ENCODE measurements around the gene TMEM126B.
"Not testable (repeated sequence)": the region's sequence is repeated elsewhere in the genome, so short reads cannot be mapped to it uniquely, and the experiment has no call there.

Gene TMEM126B

DNA sequence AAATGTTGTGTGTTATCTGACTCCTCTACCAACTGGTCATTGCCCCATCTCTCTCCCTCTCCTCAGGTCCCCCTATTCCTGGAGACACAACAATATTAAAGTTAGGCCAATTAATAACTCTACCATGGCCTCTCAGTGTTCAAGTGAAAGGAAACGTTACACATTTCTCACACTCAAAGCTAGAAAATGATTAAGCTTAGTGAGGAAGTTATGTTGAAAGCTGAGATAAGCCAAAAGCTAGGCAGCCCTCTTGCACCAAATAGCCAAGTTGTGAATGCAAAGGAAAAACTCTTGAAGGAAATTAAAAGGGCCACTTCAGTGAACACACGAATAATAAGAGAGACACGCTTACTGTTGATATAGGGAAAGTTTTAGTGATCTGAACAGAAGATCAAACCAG is 8.1 kb upstream of the TMEM126B start:
- DNase-seq (ENCODE audit: low spot score in 2 of 2) (no peak), ATAC-seq (ENCODE audit: low read depth) (no peak)
- Mint-ChIP-seq H3K27me3 (no peaks in the 10 kb centered on the region), H3K36me3 (peaks cover 2% of the 10 kb centered on the region), H3K9me3 (no peaks in the 10 kb centered on the region), H3K27ac (no peak overlapping the region), H3K4me3 (no peak overlapping the region), H3K4me1 (peaks cover 3% of the 10 kb centered on the region)

DNA sequence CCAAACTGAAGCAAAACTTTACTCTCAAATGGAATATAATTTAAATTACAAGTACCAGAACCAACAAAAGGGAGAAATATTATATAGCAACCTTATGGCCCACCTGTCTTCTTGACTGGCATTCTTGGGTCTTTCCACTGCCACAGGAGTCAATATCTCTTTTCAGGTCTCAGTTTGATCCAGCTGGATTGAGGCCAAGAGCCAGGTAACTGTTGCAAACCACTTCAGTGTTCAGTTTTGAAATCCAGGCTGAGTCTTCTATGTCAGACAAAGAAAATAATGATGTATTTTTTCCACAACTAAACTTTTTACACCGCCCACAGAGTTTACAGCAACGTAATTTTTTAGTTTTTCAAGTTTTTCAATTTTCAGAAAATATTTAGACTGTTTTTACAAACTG is 1.9 kb upstream of the TMEM126B start:
- DNase-seq (ENCODE audit: low spot score in 2 of 2), result no peak
- Mint-ChIP-seq H3K36me3 (peaks cover 2% of the 10 kb centered on the region), H3K4me1 (peaks cover 22% of the 10 kb centered on the region), H3K9me3 (no peaks in the 10 kb centered on the region), H3K27me3 (no peaks in the 10 kb centered on the region), H3K4me3 (peak overlapping the region; percentile 96), H3K27ac (peak overlapping the region; percentile 88)
- ATAC-seq (ENCODE audit: low read depth), result no peak

DNA sequence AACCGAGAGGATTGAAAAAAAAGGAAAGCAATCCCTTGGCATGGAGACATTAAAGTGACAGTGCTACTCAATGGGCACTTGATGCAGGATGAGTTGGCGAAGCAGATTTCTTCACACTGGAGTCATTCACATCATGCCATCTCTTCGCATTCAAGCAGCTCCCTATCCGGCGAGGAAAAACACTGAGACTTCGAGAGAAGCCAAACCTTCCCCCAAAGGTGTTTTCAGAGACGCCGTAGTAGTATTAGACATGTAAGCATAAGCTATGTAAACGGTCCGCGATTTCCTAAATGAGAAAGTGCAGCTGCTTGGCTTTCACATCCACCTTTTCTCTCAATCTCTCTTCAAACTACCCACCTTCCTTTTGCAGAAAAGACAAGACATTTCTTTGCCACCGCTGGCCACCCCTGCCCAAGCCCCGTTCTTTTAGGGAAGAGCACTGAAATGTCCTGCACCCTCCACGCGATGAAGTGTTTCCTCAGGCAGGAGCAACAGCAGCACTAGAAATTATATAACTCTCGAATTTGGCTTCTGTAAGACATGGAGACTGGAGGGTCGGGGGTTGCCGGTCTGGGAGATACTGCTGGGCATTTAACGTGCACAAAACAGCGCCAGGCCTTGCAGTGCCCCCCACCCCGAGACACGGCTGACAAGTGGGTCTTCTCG is 928 bp upstream of the TMEM126B start, which contains the start of gene DLG2:
DLG2 (minus strand) TSS at position 13 of the 666 bp plus-strand sequence.
- peaks cover 22% of the 10 kb centered on the region for H3K4me1 Mint-ChIP-seq
- no peaks in the 10 kb centered on the region for H3K9me3 Mint-ChIP-seq
- H3K27me3 Mint-ChIP-seq, result no peaks in the 10 kb centered on the region
- ATAC-seq (ENCODE audit: low read depth) (no peak), DNase-seq (ENCODE audit: low spot score in 2 of 2) (peak in 1 of 2 donors; percentile 3)
- H3K27ac Mint-ChIP-seq, result peak within 1 kb of the TSS; percentile 88
- peak within 1 kb of the TSS; percentile 96 for H3K4me3 Mint-ChIP-seq
- H3K36me3 Mint-ChIP-seq, result peaks cover 2% of the 10 kb centered on the region

DNA sequence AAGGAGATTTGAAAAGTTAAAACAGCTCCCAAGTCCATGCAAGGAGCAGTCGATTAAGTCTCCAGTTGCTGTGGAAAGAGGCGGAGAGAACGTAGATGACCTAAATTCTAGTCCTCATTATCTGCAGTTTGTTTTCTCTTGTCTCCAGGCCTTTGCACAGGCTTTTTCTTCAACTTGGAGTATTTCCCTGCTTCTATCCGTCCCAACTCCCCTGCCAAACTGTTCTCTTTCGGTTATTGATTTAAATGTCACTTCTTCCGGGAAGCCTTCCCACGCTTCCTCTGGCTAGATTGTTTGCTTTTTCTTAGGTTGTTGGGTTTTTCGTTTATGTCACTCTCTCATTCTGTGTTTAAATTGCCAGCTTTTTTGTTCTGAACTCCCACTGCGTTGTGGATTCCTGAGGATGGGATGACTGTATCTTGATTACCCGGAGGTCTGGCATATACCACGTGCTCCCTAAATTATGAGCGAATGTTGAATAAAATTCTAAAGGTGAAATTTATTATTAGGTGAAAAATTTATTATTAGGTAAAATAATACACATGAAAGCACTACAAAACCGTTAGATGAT is 463 bp downstream of the TMEM126B start:
- peak; percentile 1 for ATAC-seq (ENCODE audit: low read depth)
- DNase-seq (ENCODE audit: low spot score in 2 of 2), result no peak
- H3K36me3 Mint-ChIP-seq, result peaks cover 2% of the 10 kb centered on the region
- peaks cover 22% of the 10 kb centered on the region for H3K4me1 Mint-ChIP-seq
- no peaks in the 10 kb centered on the region for H3K27me3 Mint-ChIP-seq
- H3K27ac Mint-ChIP-seq, result peak overlapping the region; percentile 88
- no peaks in the 10 kb centered on the region for H3K9me3 Mint-ChIP-seq
- H3K4me3 Mint-ChIP-seq, result peak overlapping the region; percentile 96

DNA sequence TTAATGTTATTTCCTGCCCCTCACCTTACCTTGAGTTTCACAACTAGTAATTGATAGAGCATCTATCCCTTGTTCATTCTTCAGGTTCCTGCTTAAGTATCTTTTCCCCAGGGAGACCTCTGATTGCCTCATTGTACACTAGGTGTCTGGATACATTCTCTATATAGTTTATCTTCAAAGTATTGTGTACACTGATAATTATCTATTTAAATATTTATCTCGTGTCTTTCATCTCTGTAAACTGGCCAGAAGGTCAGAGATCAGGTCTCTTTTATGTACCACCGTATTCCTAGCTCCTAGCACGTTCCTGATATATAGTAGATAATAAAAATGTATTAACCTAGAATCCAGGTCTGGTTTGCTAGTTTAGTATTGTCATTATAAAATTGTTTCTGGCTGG is 6.4 kb downstream of the TMEM126B start:
- DNase-seq (ENCODE audit: low spot score in 2 of 2), result no peak
- Mint-ChIP-seq H3K9me3 (no peaks in the 10 kb centered on the region), H3K27ac (no peak overlapping the region), H3K36me3 (peaks cover 19% of the 10 kb centered on the region), H3K27me3 (no peaks in the 10 kb centered on the region), H3K4me3 (no peak overlapping the region), H3K4me1 (no peaks in the 10 kb centered on the region)
- no peak for ATAC-seq (ENCODE audit: low read depth)

DNA sequence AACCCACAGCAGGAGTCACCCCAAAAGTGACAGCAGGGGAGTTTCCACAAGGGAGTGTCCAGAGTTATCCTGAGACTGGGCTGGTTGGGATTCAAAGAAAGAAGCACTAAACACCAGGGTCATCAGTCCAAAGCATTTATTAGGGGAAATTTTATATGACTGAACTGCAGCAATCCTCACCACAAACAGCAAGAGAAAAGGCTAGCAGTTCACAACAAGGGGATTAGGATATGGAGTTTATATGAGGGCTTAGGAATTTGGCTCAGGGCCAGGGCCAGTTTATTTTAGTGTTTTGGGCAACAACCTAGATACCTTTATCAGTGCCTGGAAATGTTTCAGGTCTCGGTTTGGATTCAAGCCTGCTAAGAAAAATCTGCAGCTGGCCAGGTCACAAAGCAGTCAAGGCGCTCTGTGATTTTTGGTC is 14.8 kb downstream of the TMEM126B start:
- no peak for ATAC-seq (ENCODE audit: low read depth)
- no peak for DNase-seq (ENCODE audit: low spot score in 2 of 2)
- peaks cover 4% of the 10 kb centered on the region for H3K27me3 Mint-ChIP-seq
- no peak overlapping the region for H3K27ac Mint-ChIP-seq
- no peaks in the 10 kb centered on the region for H3K9me3 Mint-ChIP-seq
- H3K4me1 Mint-ChIP-seq, result peaks cover 3% of the 10 kb centered on the region
- no peak overlapping the region for H3K4me3 Mint-ChIP-seq
- H3K36me3 Mint-ChIP-seq, result peaks cover 9% of the 10 kb centered on the region

DNA sequence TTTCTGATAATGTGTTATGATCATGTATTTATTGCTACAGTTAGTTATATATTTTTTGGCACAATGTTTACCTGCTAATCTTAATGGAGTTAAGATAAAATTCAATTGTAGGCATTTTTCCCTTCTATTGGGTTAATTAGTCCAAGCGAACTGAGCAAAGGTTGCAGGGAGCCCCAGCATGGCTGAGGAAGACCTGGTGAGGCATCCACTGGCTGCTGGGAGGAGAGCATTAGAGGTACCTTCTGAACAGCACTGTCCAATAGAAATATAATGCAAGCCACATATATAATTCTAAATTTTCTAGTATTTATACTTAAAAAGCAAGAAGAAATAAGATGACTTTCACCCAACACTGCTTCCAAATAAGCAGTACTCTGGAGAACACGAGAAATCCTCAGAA is 18.7 kb downstream of the TMEM126B start:
- H3K36me3 Mint-ChIP-seq, result peaks cover 3% of the 10 kb centered on the region
- no peak for DNase-seq (ENCODE audit: low spot score in 2 of 2)
- peaks cover 2% of the 10 kb centered on the region for H3K27me3 Mint-ChIP-seq
- peaks cover 5% of the 10 kb centered on the region for H3K4me1 Mint-ChIP-seq
- peak overlapping the region; percentile 99 for H3K27ac Mint-ChIP-seq
- peak overlapping the region; percentile 100 for H3K4me3 Mint-ChIP-seq
- ATAC-seq (ENCODE audit: low read depth), result no peak
- no peaks in the 10 kb centered on the region for H3K9me3 Mint-ChIP-seq

DNA sequence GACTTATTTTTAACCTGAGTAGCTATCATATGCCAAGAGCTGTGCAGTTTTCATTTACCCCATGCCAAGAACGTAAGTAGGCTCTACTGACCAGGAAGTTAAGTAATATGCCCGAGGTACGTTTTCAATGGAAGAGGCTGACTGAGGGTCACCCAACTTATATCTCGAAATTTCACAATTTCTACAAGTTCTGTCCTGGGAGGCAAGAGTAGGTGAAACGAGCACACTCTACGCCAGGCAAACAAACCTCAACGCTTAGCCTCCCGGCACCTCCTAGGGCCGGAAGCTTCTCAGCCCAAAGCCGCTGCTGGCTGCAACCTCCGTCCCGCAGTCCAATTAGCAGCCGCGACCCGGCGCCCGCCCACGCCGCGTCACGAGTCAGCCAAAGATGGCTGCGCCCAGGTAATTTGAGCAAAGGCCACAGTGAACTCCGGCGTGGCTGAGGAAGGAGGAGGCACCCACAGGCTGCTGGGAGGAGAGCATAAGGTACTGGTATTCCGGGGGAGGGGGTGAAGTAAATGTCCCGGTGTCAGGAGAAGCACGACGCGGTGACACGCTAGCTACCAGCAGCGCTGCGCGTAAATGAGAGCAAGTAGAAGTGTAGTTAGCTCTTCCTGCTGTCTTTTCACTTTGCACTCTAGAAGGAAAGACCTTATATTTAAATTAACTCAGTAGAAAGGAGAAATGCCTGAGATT is 19.4 kb downstream of the TMEM126B start, which contains the start of gene TMEM126A:
TMEM126A (plus strand) TSS at position 364 of the 696 bp plus-strand sequence. CDS start 2,289 bp downstream, outside the sequence.
- H3K4me3 Mint-ChIP-seq, result peak within 1 kb of the TSS; percentile 100
- peaks cover 5% of the 10 kb centered on the region for H3K4me1 Mint-ChIP-seq
- DNase-seq (ENCODE audit: low spot score in 2 of 2) (peak; percentile 81 to 85), ATAC-seq (ENCODE audit: low read depth) (peak; percentile 99)
- peak within 1 kb of the TSS; percentile 99 for H3K27ac Mint-ChIP-seq
- H3K27me3 Mint-ChIP-seq, result peaks cover 2% of the 10 kb centered on the region
- no peaks in the 10 kb centered on the region for H3K9me3 Mint-ChIP-seq
- peaks cover 3% of the 10 kb centered on the region for H3K36me3 Mint-ChIP-seq

DNA sequence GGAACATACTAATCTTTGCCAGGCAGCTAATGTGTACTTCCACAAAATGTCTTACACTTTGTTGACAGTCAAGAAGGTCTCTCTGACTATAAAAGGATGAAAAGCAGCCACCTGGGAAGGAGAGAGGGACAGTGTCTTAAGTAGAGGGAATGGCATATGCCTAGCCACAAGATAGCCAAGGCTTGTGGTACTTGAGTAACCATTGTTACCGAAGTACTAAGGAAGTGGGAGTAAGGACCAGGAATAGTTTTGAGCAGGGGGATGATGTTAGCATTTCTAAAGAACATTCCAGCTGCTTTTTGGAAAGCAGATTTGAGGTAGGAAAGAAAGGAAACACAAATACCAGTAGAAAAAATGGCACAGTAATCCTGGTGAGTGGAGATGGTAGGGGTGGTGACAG is 22.7 kb downstream of the TMEM126B start:
- Mint-ChIP-seq H3K4me1 (peaks cover 8% of the 10 kb centered on the region), H3K27ac (no peak overlapping the region), H3K9me3 (no peaks in the 10 kb centered on the region), H3K27me3 (no peaks in the 10 kb centered on the region), H3K4me3 (no peak overlapping the region), H3K36me3 (peaks cover 3% of the 10 kb centered on the region)
- DNase-seq (ENCODE audit: low spot score in 2 of 2) (no peak), ATAC-seq (ENCODE audit: low read depth) (no peak)

DNA sequence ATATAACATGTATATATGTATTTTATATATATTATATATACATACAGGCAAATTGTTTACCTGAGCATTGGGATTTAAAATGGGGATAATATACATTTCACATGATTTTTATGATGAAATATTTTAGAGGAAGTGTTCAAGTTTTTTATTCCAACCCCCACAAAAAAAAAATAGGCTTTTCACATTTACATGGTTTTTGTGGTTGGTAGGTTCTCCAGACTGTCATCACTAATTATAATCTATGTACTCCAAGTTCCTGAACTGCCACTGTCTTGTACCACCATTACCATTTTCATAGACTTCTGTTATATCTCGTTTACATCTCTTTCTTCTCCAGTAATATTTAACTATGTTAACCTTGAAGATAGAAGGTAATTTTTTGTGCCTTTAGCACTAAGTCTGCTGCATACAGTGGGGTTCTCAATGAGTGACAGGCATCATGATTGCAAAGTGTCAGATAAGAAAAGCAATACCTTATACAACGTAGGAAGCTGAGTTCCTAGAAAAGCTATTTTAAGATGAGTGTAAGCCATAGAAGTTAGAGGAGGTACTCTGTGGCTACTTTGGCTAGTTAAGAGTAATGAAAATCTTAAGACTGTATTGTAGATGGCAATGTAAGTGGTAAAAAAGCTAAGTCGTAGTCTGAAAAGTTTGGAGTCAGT is 24.5 kb downstream of the TMEM126B start:
- Mint-ChIP-seq H3K9me3 (no peaks in the 10 kb centered on the region), H3K27ac (no peak overlapping the region), H3K4me1 (peaks cover 9% of the 10 kb centered on the region), H3K4me3 (no peak overlapping the region), H3K36me3 (peaks cover 3% of the 10 kb centered on the region), H3K27me3 (no peaks in the 10 kb centered on the region)
- DNase-seq (ENCODE audit: low spot score in 2 of 2) (no peak), ATAC-seq (ENCODE audit: low read depth) (no peak)

DNA sequence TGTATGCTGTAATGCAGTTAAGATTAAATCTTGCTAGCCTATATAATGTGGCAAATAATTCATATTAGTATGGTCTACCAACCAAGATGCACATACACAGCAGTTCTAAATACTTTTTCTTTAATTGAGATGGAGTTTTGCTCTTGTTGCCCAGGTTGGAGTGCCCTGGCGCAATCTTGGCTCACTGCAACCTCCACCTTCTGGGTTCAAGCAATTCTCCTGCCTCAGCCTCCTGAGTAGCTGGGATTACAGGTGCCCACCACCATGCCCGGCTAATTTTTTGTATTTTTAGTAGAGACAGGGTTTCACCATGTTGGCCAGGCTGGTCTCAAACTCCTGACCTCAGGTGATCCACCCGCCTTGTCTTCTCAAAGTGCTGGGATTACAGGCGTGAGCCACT is 25.9 kb downstream of the TMEM126B start:
- not testable (repeated sequence) for H3K9me3 Mint-ChIP-seq; H3K36me3 Mint-ChIP-seq; H3K4me1 Mint-ChIP-seq; ATAC-seq (ENCODE audit: low read depth); DNase-seq (ENCODE audit: low spot score in 2 of 2); H3K27me3 Mint-ChIP-seq; H3K4me3 Mint-ChIP-seq; H3K27ac Mint-ChIP-seq

DNA sequence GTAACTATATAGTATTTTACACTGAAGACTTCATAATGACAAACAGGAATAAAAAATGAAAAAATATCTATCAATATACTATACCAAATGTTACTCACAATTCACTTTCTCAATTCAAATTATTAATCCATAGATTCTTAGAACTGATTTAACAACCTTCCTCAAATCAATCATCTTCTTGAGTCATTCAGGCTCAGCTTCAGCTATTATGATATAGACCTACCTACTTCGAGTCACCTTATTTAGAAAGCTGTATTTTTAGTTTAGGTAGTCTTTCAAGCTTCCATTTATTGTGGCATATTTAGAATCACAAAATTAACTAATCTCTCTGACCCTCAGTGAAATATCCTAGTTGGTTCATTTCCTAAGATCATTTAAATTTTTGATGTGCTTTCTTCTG is 28.4 kb downstream of the TMEM126B start:
- Mint-ChIP-seq H3K27ac (peak overlapping the region; percentile 55), H3K4me3 (no peak overlapping the region), H3K4me1 (peaks cover 14% of the 10 kb centered on the region), H3K27me3 (no peaks in the 10 kb centered on the region), H3K36me3 (peaks cover 7% of the 10 kb centered on the region), H3K9me3 (no peaks in the 10 kb centered on the region)
- DNase-seq (ENCODE audit: low spot score in 2 of 2) (no peak), ATAC-seq (ENCODE audit: low read depth) (no peak)

DNA sequence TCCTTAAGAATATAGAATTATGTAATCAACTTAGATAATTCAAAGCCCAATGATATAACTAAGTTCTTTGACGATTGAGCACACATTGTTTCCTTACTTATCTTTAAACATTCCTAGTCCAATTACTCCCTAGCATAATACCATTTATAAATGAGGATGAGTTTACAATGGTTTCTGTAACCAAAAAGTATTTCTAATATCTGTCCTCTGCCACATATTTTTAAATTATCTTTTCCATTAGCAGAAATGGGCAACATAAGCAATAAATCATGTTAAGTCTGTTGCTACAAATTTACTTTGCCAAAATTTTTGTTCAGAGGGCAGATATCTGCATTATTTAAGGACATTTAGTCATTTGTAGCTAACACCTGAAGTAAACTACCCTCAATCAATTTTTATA is 29.8 kb downstream of the TMEM126B start:
- Mint-ChIP-seq H3K4me1 (peaks cover 16% of the 10 kb centered on the region), H3K9me3 (no peaks in the 10 kb centered on the region), H3K4me3 (no peak overlapping the region), H3K36me3 (peaks cover 12% of the 10 kb centered on the region), H3K27ac (no peak overlapping the region), H3K27me3 (no peaks in the 10 kb centered on the region)
- ATAC-seq (ENCODE audit: low read depth), result no peak
- DNase-seq (ENCODE audit: low spot score in 2 of 2), result no peak

Measured in memory B cell (primary cell).